ENCODE results near the gene YIPF3.
"Not testable (repeated sequence)": the region's sequence is repeated elsewhere in the genome, so short reads cannot be mapped to it uniquely, and the experiment has no call there.

YIPF3 gene

DNA sequence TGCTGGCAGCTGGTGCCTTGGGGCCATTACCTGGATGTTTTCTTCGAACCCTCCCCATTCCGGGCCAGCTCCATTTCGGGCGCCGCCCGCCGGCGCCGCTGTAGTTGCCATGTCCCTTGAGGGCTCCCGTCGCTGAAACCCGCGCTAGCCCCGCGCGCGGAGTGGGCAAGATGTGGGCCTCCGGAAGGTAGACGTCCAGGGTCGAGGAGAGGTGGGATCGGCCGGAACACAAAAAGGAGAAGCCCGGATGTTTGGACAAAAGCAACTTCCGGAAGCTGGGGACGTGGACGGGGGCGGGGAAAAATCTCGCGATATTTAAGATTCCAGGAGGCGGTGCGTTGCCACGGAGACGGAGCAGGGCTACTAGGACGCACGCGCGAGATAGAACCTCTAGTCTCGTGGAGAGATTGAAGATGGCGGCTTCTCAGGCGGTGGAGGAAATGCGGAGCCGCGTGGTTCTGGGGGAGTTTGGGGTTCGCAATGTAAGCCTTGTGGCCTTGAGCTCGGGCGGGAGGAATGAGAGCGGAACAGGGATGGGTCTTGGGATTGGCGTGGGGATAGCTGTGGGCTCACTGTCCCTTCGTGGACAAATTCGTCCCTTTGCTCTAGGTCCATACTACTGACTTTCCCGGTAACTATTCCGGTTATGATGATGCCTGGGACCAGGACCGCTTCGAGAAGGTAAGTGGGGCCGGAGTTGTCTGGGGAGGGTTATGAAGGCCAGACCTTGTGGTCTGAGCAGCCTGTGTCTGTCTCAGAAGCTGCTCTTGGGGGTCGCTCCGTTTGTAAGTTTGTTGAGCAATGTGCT, at the start of gene YIPF3, which contains the start of gene POLR1C:
TSS of gene YIPF3 (minus strand) at position 230 of the 808 bp plus-strand sequence. CDS start at position 111, 119 bp downstream.
TSS of gene POLR1C (plus strand) at position 393 of the 808 bp plus-strand sequence. CDS start at position 414, 21 bp downstream.
- peak; percentile 95 for FAIRE-seq

DNA sequence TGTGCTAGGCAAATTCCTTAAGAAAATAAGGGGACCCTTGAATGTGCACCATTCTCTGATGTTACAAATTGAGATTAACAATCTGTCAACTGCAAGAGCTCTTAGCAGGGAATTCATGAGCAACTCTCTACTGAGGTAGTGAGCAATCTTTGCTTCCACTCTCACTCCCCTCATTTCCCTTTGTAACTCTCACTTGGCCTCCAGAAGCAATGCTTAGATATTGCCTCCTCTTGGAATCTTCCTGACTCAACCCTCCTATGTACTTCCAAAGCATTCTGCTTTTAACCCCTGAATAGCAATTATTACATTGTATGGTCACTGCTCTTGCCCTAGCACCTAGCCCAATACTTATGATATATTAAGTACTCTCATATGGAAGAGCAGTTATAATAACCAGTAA, 42.6 kb upstream of the YIPF3 start:
- no peak for FAIRE-seq

DNA sequence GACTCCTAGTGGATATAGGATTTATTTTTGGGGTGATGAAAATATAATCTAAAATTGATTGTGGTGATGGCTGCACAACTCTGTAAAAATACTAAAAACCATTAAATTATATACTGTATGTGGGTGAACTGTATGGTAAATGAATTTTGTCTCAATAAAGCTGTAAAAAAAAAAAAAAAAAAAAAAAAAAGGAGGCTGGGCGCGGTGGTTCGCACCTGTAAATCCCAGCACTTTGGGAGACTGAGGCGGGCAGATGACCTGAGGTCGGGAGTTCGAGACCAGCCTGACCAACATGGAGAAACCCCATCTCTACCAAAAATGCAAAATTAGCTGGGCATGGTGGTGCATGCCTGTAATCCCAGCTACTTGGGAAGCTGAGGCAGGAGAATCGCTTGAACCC, 40.9 kb upstream of the YIPF3 start:
- FAIRE-seq = not testable (repeated sequence)

GRCh38 chr6:43547222-43547621, 30.5 kb upstream of the YIPF3 start:
- no peak for FAIRE-seq

DNA sequence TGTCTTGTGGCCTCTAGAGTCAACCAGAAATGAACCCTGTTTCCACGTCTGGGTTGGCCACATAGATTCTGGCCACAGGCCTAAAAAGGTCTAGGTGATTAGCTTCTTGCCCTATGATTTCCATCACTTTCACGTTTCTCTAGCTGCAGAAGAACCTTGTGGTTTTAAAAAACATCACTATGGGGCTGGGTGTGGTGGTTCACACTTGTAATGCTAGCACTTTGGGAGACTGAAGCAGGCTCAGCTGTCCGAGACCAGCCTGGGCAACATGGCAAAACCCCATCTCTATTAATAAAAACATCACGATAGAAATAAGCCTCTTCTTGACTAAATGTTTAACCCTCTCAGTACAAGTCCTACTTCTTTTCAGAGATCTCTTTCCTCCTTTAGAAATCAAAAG, 27.7 kb upstream of the YIPF3 start:
- FAIRE-seq = no peak

DNA sequence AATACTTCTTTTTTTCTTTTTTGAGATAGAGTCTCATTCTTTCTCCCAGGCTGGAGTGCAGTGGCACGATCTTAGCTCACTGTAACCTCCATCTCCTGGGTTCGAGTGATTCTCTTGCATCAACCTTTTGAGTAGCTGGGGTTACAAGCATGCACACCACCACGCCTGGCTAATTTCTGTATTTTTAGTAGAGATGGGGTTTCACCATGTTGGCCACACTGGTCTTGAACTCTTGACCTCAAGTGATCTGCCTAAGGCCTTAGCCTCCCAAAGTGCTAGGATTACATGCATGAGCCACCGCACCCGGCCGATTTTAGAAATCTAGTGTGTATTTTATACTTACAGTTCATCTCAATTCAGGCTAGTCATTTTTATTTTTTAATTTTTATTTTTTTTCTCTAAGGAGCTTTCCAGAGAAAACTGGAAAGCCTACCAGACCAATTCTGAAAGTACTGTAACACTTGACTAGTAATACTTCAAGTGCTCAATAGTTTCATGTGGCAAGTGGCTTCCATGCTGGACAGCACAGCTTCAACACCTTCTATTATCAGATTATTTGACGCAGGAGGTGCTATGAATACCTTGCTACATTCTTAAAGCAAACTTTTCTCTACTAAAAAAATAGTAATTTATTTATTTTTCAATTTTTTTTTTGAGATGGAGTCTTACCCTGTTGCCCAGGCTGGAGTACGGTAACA, 25.2 kb upstream of the YIPF3 start:
- no peak for FAIRE-seq

GRCh38 chr6:43540507-43540906, 23.8 kb upstream of the YIPF3 start:
- no peak for FAIRE-seq

- not testable (repeated sequence) for FAIRE-seq
These were observed 22.7 kb upstream of the YIPF3 start for GRCh38 chr6:43539409-43539808.

DNA sequence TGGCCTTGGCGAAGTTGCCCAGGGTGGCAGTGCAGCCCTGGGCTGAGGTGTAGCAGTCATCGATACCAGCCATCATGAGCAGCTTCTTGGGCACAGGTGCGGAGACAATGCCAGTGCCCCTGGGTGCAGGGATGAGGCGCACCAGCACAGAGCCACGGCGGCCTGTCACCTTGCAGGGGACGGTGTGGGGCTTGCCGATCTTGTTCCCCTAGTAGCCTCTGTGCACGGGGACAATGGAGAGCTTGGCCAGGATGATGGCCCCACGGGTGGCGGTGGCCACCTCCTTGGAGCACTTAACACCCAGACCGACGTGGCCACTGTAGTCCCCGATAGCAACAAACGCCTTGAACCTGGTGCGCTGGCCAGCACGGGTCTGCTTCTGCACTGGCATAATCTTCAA, 22.3 kb upstream of the YIPF3 start:
- not testable (repeated sequence) for FAIRE-seq

DNA sequence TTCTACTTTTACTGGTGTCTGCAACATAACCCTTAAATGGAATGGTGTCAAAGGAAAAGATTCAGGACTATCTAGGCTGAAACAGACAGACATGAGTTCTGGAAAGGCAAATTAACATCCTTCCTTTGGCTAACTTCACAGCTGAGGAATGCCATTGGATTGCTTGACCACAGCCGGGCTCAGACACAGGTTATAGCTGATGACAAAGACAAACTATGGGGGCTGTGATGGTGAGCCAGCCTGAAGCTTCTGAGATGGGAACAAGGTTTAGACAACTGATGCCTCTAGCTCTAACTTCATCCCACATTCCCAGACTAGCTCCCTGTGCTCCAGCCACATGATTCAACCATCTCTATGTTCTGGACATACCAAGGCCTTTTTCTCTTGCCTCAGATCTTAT, 15.5 kb upstream of the YIPF3 start:
- no peak for FAIRE-seq

- FAIRE-seq = no peak
These were observed 7.8 kb upstream of the YIPF3 start for GRCh38 chr6:43524483-43524961.

DNA sequence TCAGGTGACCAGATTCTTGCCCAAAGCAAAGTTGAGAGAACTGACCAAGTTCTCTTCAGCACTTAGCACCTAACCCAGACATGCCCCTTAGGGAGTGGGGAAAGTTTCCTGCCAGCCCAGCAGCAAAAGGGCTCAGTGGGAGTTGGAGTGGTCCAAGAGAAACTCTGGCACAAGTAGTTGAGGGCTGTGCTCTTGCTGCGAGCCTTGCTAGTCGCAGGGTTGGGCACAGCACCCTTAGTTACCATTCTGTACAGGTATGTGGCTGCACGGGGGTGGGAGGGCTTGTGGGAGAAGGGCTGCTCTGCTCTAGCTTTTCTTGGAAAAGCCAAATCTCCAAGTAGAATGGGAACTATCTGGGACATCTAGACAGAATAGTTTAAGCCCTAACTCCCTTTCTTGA, 6.6 kb upstream of the YIPF3 start:
- no peak for FAIRE-seq

GRCh38 chr6:43522547-43523261, 6.0 kb upstream of the YIPF3 start:
- no peak for FAIRE-seq

DNA sequence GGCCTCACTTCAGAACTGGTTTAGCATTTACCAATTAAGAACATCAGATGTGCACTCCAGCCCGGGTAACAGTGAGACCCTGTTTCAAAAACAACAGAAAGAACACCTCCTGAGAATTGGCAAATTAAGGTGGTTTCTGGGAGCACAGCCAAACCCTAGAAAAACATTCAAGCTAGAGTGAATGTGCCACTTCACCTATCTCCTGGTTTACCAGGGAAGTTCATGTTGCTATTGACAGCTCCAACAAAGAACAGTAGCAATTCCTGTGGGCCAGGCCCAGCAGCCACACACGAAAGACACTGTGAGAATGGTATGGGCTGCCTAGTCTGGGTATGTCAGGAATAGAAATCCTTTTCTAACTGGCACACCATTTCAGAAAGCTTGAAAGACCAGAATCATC, 5.1 kb upstream of the YIPF3 start:
- no peak for FAIRE-seq

DNA sequence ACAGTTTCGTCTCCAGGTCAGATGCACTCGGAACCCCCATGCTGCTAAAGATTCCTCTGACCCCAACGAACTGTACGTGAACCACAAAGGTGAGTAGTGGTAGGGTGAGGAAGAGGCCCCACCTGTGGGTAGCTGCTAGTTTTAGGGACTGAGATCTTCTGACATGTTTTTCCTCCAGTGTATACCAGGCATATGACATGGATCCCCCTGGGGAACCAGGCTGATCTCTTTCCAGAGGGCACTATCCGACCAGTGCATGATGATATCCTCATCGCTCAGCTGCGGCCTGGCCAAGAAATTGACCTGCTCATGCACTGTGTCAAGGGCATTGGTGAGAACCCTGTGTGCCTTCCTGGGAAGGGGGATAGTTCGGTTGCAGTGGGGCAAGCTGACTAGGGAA, 3.4 kb upstream of the YIPF3 start:
- FAIRE-seq = no peak

- FAIRE-seq = no peak
These were observed 1.0 kb upstream of the YIPF3 start for GRCh38 chr6:43517505-43518357.

GRCh38 chr6:43516367-43516696, 394 bp downstream of the YIPF3 start:
- no peak for FAIRE-seq

DNA sequence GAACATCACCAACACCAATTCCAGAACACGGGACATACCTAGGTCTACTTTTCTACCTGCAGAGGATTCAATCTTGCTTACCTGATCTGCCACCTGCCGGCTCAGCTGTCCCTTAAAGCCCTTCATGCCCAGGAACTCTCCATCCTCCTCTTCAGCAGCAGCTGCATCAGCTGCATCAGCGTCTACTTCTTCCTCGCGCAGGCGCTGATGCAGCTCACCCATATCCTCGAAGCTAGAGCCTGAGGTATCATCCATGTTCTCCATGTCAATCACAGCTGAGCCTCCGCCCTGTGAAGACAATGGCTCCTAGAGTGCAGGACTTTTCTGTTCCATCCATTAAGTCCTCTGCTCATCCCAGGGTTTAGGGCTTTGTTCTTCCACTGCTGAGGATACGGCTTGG, 918 bp downstream of the YIPF3 start:
- FAIRE-seq = no peak

GRCh38 chr6:43511824-43512415, 4.8 kb downstream of the YIPF3 start:
- FAIRE-seq = no peak

GRCh38 chr6:43510827-43511163, 5.9 kb downstream of the YIPF3 start:
- no peak for FAIRE-seq

- FAIRE-seq = no peak
These were observed 6.5 kb downstream of the YIPF3 start, which contains the start of gene LRRC73 for GRCh38 chr6:43509984-43510826. TSS of gene LRRC73 (minus strand) at chr6:43510346. CDS start at chr6:43509785, 561 bp downstream.
